ENCODE measurements around the gene TARBP1. TPM values are rescaled to one million over a fixed set of nuclear protein-coding genes. Genes with fewer than 3 reads are reported as not detected.

TARBP1 gene
- total RNA-seq, 1 donor from 2014 or later = 32.4 TPM

DNA sequence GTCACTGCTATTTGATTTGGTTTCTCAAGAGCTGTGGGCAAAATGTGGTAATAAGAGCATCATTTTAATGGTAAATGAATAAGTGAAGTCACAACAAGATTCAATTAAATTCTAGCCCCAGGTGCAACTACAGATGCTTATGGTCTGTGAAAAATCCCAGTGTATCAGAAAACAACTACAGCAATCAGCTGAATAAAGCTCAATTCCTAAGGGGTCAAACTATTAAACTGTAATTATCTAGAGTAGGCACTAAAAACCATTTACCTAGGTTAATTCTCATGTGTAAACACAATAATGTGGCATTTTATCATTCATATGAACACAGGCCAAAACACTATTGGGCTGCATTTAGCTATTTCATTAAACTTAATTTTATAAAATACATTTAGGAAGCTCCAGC lies 9.6 kb downstream of the TARBP1 start:
- TF ChIP-seq, protein P1, sequence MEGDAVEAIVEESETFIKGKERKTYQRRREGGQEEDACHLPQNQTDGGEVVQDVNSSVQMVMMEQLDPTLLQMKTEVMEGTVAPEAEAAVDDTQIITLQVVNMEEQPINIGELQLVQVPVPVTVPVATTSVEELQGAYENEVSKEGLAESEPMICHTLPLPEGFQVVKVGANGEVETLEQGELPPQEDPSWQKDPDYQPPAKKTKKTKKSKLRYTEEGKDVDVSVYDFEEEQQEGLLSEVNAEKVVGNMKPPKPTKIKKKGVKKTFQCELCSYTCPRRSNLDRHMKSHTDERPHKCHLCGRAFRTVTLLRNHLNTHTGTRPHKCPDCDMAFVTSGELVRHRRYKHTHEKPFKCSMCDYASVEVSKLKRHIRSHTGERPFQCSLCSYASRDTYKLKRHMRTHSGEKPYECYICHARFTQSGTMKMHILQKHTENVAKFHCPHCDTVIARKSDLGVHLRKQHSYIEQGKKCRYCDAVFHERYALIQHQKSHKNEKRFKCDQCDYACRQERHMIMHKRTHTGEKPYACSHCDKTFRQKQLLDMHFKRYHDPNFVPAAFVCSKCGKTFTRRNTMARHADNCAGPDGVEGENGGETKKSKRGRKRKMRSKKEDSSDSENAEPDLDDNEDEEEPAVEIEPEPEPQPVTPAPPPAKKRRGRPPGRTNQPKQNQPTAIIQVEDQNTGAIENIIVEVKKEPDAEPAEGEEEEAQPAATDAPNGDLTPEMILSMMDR (IDR thresholded peaks at IDR 0.05; ENCODE audit: partially characterized antibody, unreplicated experiment) = no peak
- no peak for DNase-seq
- Mint-ChIP-seq H3K36me3 (ENCODE audit: unreplicated experiment) (no peaks in the 10 kb centered on the region), H3K9me3 (ENCODE audit: unreplicated experiment) (peaks cover 4% of the 10 kb centered on the region), H3K4me3 (ENCODE audit: unreplicated experiment) (peak overlapping the region; percentile 8), H3K27me3 (ENCODE audit: unreplicated experiment) (peaks cover 7% of the 10 kb centered on the region), H3K4me1 (ENCODE audit: low read depth, unreplicated experiment) (peaks cover 7% of the 10 kb centered on the region), H3K27ac (ENCODE audit: unreplicated experiment) (peak overlapping the region; percentile 65)

DNA sequence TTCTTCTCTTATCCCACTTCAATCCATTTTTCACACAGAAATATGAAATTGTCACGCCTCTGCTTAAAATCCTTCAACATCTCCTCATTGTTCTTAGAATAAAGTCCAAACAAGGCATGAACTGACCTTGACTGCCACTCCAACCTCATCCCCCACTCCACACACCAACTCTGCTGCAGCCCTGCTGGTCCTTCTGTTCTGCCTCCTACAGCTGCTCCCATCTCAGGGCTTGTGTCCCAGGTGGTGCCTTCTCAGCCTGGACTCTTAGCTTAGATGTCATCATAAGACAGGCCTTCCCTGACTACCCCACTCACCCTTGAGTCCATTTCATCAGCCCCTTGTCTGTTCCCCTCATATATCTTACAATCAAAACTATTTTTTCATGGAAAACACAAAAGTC lies 10.4 kb downstream of the TARBP1 start:
- TF ChIP-seq, protein P1 (IDR thresholded peaks at IDR 0.05; ENCODE audit: partially characterized antibody, unreplicated experiment) = no peak
- Mint-ChIP-seq H3K27ac (ENCODE audit: unreplicated experiment) (peak overlapping the region; percentile 88), H3K27me3 (ENCODE audit: unreplicated experiment) (peaks cover 7% of the 10 kb centered on the region), H3K4me1 (ENCODE audit: low read depth, unreplicated experiment) (peaks cover 7% of the 10 kb centered on the region), H3K9me3 (ENCODE audit: unreplicated experiment) (peaks cover 4% of the 10 kb centered on the region), H3K4me3 (ENCODE audit: unreplicated experiment) (peak overlapping the region; percentile 43), H3K36me3 (ENCODE audit: unreplicated experiment) (no peaks in the 10 kb centered on the region)
- DNase-seq = peak; percentile 48

DNA sequence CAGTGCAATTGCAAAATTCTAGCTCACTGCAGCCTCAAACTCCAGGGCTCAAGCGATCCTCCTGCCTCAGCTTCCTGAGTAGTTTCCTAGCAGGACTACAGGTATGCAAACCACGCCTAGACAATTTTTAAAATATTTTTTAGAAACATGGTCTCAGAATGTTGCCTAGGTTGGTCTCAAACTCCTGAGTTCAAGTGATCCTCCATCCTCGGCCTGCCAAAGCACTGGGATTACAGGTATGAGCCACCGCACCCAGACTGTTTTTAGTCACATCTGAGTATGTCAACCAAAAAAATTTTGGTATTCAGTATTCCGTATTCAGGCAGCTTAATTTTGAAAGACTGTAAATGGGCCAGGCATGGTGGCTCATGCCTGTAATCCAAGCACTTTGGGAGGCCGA lies 11.2 kb downstream of the TARBP1 start:
- peaks cover 7% of the 10 kb centered on the region for H3K4me1 Mint-ChIP-seq (ENCODE audit: low read depth, unreplicated experiment)
- H3K36me3 Mint-ChIP-seq (ENCODE audit: unreplicated experiment) = no peaks in the 10 kb centered on the region
- no peak for DNase-seq
- H3K27me3 Mint-ChIP-seq (ENCODE audit: unreplicated experiment) = peaks cover 7% of the 10 kb centered on the region
- TF ChIP-seq, protein P1 (IDR thresholded peaks at IDR 0.05; ENCODE audit: partially characterized antibody, unreplicated experiment) = no peak
- no peak overlapping the region for H3K27ac Mint-ChIP-seq (ENCODE audit: unreplicated experiment)
- no peak overlapping the region for H3K4me3 Mint-ChIP-seq (ENCODE audit: unreplicated experiment)
- H3K9me3 Mint-ChIP-seq (ENCODE audit: unreplicated experiment) = peaks cover 4% of the 10 kb centered on the region

DNA sequence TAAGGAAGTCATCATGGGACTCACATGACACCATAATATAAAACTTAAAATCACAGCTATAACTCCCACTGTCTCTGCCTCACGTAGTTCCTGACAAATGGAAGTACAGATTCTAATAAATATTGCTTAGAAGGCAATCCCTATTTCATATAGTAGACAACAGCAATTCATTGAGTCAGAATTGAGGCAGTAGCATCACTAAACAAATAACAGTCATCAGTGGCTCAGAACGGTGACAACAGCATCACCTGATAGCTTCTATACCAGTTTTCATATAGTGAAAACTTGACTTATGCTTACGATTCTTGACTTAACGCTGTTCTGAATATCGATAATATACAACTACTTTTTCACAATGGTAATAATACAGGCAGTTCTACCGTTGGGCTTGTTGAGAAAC lies 12.0 kb downstream of the TARBP1 start:
- H3K36me3 Mint-ChIP-seq (ENCODE audit: unreplicated experiment) = no peaks in the 10 kb centered on the region
- H3K4me1 Mint-ChIP-seq (ENCODE audit: low read depth, unreplicated experiment) = peaks cover 7% of the 10 kb centered on the region
- DNase-seq = no peak
- peaks cover 7% of the 10 kb centered on the region for H3K27me3 Mint-ChIP-seq (ENCODE audit: unreplicated experiment)
- TF ChIP-seq, protein P1 (IDR thresholded peaks at IDR 0.05; ENCODE audit: partially characterized antibody, unreplicated experiment) = no peak
- no peak overlapping the region for H3K27ac Mint-ChIP-seq (ENCODE audit: unreplicated experiment)
- H3K9me3 Mint-ChIP-seq (ENCODE audit: unreplicated experiment) = peaks cover 4% of the 10 kb centered on the region
- H3K4me3 Mint-ChIP-seq (ENCODE audit: unreplicated experiment) = no peak overlapping the region

DNA sequence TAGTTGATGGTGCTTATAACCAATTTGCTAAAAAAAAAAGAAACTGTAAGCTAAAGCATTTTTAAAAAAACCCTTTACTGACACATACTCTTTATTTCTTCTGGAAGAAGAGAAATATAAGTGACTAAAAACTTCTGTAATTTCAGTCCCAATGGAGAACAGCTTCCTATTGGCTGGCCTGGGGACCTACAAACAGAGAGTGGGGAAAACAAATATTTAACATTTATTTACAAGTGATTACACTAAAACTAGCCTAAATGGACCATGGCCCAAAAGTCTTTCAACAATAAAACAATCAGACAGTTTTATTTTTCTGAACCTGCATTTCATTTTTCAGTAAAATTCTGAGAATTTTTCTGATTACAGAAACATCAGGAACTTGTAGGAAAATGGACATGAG lies 15.2 kb downstream of the TARBP1 start:
- no peak overlapping the region for H3K4me3 Mint-ChIP-seq (ENCODE audit: unreplicated experiment)
- H3K9me3 Mint-ChIP-seq (ENCODE audit: unreplicated experiment) = peaks cover 3% of the 10 kb centered on the region
- H3K27ac Mint-ChIP-seq (ENCODE audit: unreplicated experiment) = no peak overlapping the region
- H3K36me3 Mint-ChIP-seq (ENCODE audit: unreplicated experiment) = no peaks in the 10 kb centered on the region
- peaks cover 4% of the 10 kb centered on the region for H3K4me1 Mint-ChIP-seq (ENCODE audit: low read depth, unreplicated experiment)
- TF ChIP-seq, protein P1 (IDR thresholded peaks at IDR 0.05; ENCODE audit: partially characterized antibody, unreplicated experiment) = no peak
- no peak for DNase-seq
- peaks cover 3% of the 10 kb centered on the region for H3K27me3 Mint-ChIP-seq (ENCODE audit: unreplicated experiment)
